Daoy (cell line): ENCODE measurements around the gene GAR1. TPM values are rescaled to one million over a fixed set of nuclear protein-coding genes. Genes with fewer than 3 reads are reported as not detected.
"Not testable (repeated sequence)": the region's sequence is repeated elsewhere in the genome, so short reads cannot be mapped to it uniquely, and the experiment has no call there.

Experiments
- DNase-seq: peaks from one replicate; pipeline ENCODE4 v3.0.0-alpha.2; 2015; ENCODE audit warnings: low read depth
- total RNA-seq: library from RNA; depleted of rRNA; stranded (reverse); fragments of >200 nt; shearing (Covaris generic); gene quantifications from 2 replicates; pipeline ENCODE4 v1.2.3, GENCODE V29; 2014; rRNA removed

GAR1 gene
- 5.7 and 6.4 TPM in 2 replicates for total RNA-seq

DNA sequence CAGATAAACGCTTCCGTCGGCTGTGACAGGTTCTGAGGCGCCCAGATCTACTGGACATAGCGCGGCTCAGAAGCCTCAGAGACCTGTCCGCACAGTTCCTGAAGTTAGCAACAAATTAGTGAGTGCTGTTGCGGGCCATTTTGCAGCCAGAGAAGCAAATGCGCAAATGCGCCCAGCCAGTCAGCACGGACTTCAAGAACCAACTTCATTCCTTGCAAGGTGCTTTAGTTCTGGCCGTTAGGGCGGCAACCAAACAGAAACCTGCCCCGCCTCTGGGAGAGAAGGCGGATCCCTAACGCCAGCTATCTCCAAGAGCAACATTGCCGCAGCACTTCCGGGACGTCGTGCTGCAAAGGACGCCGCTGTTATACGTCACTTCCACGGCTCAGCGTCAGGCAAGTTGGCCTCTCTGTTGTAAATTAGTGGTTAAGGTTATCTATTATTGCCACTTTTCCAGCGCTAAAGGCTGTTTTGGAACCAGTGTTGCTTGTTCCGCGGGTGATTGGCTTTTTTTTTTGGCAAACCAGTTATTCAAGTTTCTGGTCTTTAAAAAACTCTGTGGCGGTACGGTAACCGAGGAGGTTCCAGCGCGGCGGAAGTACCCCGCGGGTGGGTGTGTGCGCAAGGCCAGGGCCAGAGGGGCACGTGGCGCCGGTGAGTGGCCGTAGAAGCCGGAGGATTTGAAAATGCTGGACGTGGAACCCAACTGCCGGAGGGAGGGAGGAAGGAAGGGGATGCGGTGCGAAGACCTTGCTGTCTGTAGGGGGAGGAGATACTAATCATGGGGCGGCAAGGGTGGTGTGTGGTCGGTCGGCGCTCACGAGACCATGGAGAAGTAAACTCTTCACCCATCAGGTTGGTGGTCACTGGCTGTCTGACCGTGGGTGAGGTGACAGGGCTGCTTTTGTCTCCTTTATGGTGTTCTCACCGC is at the start of gene GAR1:
GAR1 (plus strand) TSS at position 612 of the 931 bp plus-strand sequence. CDS start 403 bp downstream, outside the sequence.
- peak; percentile 89 for DNase-seq

GRCh38 chr4:109782092-109782491 is 33.5 kb upstream of the GAR1 start:
- DNase-seq = not testable (repeated sequence)

- DNase-seq = no peak
Observed at GRCh38 chr4:109786846-109787245, 28.7 kb upstream of the GAR1 start.

- DNase-seq = no peak
Observed at GRCh38 chr4:109787807-109788206, 27.8 kb upstream of the GAR1 start.

- no peak for DNase-seq
Observed at GRCh38 chr4:109795059-109795458, 20.5 kb upstream of the GAR1 start.

DNA sequence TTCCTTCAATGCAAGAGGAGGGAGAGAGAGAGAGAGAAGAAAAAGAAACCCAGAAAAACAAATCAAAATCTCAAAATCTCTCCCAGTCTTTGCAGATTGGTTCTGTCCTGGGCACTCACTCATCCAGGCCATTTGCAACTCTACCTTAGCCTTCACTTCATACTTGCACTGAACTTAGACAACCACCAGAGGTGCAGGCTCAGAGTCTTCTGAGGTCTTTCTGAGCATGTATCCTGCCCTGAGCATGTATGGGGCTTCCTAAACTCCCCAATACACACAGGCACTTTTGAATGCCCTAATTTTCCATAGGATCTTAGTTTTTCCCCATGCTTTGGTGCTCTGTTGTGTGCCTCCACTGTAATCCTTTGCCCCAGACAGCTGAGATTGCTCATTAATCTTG is 16.7 kb upstream of the GAR1 start:
- no peak for DNase-seq

DNA sequence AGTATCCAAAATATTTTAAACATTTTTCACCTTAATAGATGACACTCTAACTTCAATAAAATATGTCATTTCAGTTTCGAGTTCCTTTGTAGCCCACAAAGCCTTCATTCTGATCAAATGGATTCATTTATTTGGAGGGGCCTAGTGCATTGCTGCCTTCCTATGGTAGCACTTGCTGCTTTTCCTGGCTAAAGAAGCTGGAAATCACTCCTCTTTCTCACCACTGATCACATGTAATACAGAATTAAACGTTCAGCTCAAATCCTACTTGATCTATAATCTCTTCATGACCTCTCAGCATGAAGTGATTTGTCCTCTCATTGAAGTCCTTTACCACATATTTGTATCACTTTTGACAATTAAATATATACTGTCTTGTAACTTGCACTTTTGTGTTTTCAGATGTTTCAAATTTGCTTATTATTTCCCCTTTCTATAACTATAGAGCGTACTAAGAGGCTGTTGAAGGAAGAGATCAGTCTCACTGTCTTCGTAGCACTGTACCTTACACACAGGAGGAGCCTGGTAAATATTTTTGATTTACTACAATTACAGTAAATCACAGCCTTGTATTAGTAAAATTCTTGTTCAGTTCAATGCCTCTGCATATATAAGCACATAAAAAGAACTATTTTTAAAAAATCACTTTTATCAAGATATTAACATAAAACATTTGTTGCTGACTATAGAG is 14.3 kb upstream of the GAR1 start:
- DNase-seq = no peak

- DNase-seq = peak; percentile 52
Observed at GRCh38 chr4:109801895-109802319, 13.7 kb upstream of the GAR1 start, which contains the start of gene CFI. Gene CFI (minus strand): TSS chr4:109801999. CDS start chr4:109801971, 28 bp downstream.

GRCh38 chr4:109803924-109804571 is 11.5 kb upstream of the GAR1 start:
- peak; percentile 30 for DNase-seq

DNA sequence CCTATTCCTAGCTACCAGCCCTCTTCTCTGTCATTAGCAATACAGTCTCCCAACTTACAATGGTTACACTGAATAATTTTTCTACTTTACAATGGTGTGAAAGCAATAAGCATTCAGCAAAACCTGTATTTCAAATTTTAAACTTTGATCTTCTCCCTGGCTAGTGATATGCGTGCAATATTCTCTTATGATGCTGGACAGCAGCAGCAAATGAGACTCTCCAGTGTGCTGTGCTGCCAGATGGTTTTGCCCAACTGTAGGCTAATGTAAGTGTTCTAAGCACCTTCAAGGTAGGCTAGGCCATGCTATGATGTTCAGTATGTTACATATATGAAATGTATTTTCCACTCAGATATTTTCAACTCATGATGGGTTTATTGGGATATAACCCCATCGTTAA is 5.9 kb upstream of the GAR1 start:
- no peak for DNase-seq

DNA sequence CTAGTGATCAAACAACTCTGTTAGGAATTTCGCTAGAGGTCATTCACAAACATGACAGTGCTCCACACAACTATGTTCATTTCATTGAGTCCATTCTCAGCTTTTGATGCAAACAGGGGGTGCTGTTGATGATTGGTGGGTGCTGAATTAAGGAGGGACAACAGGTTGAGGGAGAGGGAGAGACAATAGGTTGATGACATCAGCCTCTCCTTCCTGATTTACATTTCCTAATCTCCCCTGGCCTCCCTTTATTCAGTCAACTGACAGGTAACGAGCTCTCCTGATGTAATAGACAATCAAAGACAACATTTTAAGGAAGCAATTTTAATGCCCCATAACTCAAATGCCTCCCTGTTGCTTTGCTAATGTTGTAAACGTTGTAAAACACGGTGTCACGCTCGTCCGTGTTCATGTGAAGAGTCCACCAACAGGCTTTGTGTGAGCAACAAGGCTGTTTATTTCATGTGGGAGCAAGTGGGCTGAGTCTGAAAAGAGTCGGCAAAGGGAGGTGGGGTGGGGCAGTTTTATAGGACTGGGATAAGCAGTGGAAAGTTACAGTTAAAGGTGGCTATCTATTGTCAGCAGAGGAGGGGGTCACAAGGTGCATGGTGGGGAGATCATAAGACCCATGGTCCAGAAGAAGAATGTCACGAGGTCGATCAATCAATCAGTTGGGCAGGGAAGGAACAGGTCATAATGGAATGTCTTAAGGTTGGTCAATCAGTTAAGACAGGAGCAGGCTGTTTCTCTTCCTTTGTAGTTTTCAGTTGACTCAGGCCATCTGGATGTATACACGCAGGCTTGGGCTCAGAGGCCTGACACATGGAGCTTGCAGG is 4.8 kb upstream of the GAR1 start:
- DNase-seq = no peak

DNA sequence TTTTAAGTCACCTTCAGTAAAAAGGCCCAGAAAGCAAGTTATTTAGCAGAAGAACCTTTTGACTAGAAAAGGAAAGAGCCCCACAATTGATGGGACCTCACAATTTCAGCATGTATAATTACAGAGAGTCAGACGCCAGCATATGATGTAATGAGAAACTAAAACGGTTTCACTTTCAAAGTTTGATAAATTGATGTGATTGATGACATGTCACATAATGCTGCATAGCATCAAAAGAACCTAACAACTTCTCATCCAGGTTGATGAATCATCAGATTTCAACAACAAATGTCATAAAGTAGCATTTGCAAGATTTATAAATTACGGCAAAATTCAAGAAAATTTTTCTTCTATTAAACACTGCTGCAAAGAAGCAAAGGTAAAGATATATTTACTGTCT is 3.9 kb upstream of the GAR1 start:
- DNase-seq = no peak

DNA sequence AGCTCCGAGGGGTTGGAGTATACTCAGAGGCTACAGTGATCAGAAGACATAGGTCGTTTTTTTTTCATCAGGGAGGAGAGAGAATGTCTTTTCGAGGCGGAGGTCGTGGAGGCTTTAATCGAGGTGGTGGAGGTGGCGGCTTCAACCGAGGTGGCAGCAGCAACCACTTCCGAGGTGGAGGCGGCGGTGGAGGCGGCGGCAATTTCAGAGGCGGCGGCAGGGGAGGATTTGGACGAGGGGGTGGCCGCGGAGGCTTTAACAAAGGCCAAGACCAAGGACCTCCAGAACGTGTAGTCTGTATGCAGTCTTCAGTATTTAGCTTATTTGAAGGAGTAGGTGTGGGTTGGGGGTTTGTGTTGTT is 500 bp downstream of the GAR1 start:
- no peak for DNase-seq

- DNase-seq = no peak
Observed at GRCh38 chr4:109816894-109817293, 1.3 kb downstream of the GAR1 start.

GRCh38 chr4:109818268-109818667 is 2.7 kb downstream of the GAR1 start:
- no peak for DNase-seq

DNA sequence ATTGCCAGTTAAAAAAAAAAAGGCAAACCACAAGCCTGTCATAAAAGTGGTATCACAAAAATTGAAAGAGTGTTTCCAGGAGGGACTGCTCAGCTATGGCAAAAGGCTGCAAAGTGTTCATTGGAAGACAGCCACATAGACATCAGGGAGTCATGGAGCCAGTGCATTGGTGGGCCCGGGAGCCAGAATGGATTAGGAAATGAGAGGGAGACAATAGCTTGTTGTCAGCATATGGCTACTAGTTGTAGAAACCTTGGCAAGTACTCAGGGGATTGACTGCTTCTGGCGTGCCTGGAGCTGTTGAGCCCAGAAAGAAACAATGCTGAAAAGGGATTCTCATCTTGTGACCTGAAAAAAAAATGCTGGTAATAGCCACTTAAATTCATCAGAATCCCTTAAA is 5.0 kb downstream of the GAR1 start:
- DNase-seq = no peak

- no peak for DNase-seq
Observed at GRCh38 chr4:109821185-109821584, 5.6 kb downstream of the GAR1 start.

DNA sequence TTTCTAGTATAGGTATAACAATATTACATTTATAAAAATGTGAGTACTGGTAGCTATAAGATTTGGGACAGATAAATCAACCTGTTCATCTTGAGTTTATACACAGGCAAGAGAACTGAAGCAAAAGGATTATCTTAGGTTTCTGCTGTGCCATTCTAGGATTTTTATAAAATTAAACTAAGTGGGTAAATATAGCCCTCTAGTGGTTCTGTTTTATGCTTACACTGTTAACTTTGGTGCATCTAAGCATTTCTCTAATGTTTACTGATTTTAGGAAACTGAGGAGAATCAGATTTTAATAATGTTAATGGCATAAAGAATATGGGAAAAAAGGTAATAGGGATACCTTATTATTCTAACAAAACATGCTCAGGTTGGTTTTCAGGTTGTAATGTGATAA is 11.2 kb downstream of the GAR1 start:
- no peak for DNase-seq

DNA sequence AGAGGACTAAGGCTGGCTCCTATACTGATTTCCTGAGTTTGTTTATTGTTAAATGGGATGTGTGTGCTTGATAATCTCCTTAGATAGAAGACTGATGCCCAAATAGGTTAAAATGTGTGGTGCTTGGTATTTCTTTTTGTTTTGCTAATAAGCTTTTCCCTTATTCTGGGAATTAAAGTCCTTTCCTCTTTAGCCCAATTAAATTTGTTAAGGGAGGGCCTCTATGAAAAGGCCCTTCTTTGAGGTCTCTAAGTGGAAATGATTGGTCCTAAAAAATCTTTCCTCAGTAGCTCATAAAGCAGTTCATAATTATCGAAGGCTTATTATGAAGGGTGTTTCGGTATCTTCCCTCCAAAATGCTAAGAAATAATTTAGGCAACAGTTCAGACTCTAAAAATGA is 12.1 kb downstream of the GAR1 start, which contains the start of gene RRH:
RRH (plus strand) TSS at position 301 of the 400 bp plus-strand sequence; CDS start at position 357, 56 bp downstream.
- no peak for DNase-seq

- no peak for DNase-seq
Observed at GRCh38 chr4:109833756-109834155, 18.2 kb downstream of the GAR1 start.

- no peak for DNase-seq
Observed at GRCh38 chr4:109836985-109837384, 21.4 kb downstream of the GAR1 start.
